SKM-1 treated with dmso at 0.1 percent for 144 hours (cell line): Measurements from ENCODE around the gene LMX1A.

ENCODE experiments used
- DNase-seq: peaks from one replicate; lab custom pipeline; 2025; ENCODE audit not compliant: unreplicated experiment; lab: John Stamatoyannopoulos, UW

LMX1A gene

DNA sequence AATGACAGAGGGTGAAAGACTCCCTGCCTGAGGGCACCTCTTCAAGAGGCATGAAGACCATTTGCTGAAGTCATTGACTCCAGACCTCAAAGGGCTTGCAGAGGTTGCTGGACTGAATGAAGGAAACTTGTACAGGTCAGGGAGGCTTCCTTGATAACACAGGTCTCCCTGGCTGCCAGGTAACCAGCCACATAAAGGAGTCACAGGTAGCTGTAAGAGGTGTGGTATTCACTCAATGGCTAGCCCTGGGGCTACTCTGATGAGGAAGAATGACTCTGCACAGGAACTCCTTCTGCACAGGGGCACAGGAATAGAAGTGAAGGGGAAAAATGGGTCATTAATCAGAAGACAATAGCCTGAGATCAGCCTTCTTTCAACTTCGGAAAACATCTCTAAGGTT is 187.5 kb downstream of the LMX1A start:
- DNase-seq: no peak

DNA sequence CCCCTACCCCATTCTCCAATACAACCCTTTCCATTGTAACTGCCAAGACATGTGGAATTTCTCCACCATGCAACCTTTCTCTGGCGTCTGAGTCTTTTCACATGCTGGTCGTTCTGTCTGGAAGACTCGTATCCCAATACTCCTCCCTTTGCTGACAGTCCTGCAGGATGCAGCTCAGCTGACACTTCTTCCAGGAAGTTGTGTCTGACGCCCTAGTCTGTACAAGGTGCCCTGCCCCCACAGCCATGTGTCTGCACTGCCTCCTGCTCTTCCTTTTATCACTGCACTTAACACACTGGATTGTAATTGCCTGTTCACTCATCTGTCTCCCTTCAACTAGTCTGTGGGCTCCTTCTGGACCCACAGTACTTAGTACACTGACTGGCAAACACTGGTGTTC is 188.0 kb downstream of the LMX1A start:
- no peak for DNase-seq

DNA sequence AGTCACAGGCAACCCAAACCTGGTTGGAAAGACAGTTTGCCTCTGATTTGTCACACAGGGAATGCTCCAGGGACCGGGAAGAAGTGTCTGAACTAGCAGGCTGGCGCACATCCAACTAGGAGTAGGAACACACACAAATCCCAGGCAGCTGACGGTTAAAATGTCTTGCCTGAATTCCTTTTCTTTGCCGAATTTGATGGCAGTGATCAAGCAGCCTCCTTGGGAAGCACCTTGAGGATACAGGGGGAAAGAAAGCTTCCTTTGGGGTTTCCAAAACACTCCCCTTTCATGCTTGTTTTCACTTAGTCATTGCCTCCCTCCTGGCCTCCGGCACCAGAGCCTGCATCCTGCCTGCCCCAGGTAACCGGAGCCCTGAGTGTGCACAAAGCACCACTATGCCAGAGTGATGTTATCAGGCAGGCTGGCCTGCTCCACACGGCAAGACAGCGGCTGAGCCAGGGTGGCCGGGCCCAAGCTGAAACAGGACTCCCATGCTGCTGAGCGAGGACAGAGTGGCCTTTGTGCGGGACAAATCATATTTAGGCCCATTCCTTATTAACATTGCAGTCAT is 193.8 kb downstream of the LMX1A start:
- DNase-seq: no peak

GRCh38 chr1:165161130-165161529 is 195.4 kb downstream of the LMX1A start:
- DNase-seq: no peak

DNA sequence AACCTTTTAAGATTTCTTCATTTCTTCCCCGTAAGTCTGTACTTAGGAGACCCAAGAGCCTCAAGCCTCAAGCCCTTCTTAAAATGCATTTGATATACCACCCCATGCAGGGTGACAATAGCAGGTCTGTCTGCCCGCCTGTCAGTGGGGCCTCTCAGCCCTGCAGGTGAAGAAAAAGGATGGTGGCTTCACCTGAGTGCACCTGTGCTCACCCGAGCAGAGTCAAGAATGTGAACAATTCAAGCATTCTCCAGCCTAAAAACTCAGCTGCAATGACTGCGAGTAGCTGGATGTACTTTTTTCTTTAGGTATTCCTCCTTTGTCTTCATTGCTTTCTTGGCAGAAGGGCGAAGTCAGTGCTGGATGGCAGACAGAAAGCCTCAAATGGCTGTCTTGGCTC is 203.3 kb downstream of the LMX1A start:
- DNase-seq: no peak

DNA sequence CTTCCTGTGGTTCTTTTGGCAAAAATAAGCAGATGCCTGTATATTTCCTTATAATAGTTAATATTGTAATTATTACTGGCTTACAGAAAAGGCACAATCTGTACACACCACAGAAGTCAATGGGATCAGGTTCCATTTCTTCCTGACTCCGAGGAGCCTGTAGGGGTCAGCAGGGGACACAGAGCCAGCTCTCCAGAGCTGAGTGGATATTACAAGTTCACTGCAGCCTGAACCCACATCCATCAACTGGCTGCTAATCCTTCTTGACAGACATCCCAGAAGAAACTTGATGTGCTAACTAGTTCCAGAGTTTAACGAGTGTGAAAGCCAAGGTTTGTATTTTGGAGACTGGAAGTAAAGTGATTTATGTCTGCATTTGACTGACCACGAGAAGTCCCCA is 203.8 kb downstream of the LMX1A start:
- no peak for DNase-seq

GRCh38 chr1:165152109-165152508 is 204.4 kb downstream of the LMX1A start:
- no peak for DNase-seq
